HEK293 (cell line): ENCODE measurements around the gene TLE3.
A peak's percentile ranks its signal among the peaks of the same experiment; 100 is the strongest.

Experiments
- GLI2 ChIP-seq: fragments of 450-650 bp; formaldehyde crosslinking; IDR thresholded peaks from 2 replicates; pipeline ENCODE4; 2017; ENCODE audit warnings: missing biosample characterization, missing genetic modification characterization, low read depth, borderline replicate concordance
- KLF8 ChIP-seq: fragments of 450-650 bp; formaldehyde crosslinking; IDR thresholded peaks from 2 replicates; pipeline ENCODE4 v1.5.1; 2016; ENCODE audit warnings: missing biosample characterization, missing genetic modification characterization
- OSR2 ChIP-seq: fragments of 450-650 bp; formaldehyde crosslinking; IDR thresholded peaks from 2 replicates; pipeline ENCODE4 v1.5.1; 2016; ENCODE audit warnings: missing biosample characterization, missing genetic modification characterization
- PRDM10 ChIP-seq: fragments of 450-650 bp; formaldehyde crosslinking; IDR thresholded peaks from 2 replicates; pipeline ENCODE4 v1.5.1; 2016; ENCODE audit warnings: missing biosample characterization, missing genetic modification characterization
- PRDM4 ChIP-seq: fragments of 450-650 bp; formaldehyde crosslinking; IDR thresholded peaks from 2 replicates; pipeline ENCODE4 v1.5.1; 2017; ENCODE audit warnings: missing biosample characterization, missing genetic modification characterization
- SP7 ChIP-seq: fragments of 450-650 bp; formaldehyde crosslinking; IDR thresholded peaks from 2 replicates; pipeline ENCODE4 v1.5.1; 2016; ENCODE audit warnings: missing biosample characterization, missing genetic modification characterization
- YY1 ChIP-seq: fragments of 450-650 bp; formaldehyde crosslinking; IDR thresholded peaks from 2 replicates; pipeline ENCODE4 v1.5.1; 2018; ENCODE audit warnings: missing biosample characterization, missing genetic modification characterization
- ZBTB17 ChIP-seq: fragments of 450-650 bp; formaldehyde crosslinking; IDR thresholded peaks from 2 replicates; pipeline ENCODE4 v1.5.1; 2016; ENCODE audit warnings: missing biosample characterization, missing genetic modification characterization
- ZIC2 ChIP-seq: fragments of 450-650 bp; formaldehyde crosslinking; IDR thresholded peaks from 2 replicates; pipeline ENCODE4 v1.5.1; 2016; ENCODE audit warnings: missing biosample characterization, missing genetic modification characterization
- ZNF112 ChIP-seq: fragments of 450-650 bp; formaldehyde crosslinking; IDR thresholded peaks from 2 replicates; pipeline ENCODE4 v1.5.0; 2017; ENCODE audit warnings: missing biosample characterization, missing genetic modification characterization
- ZNF148 ChIP-seq: fragments of 450-650 bp; formaldehyde crosslinking; IDR thresholded peaks from 2 replicates; pipeline ENCODE4 v1.5.0; 2017; ENCODE audit warnings: missing biosample characterization, missing genetic modification characterization, borderline replicate concordance
- ZNF202 ChIP-seq: fragments of 450-650 bp; formaldehyde crosslinking; IDR thresholded peaks from 2 replicates; pipeline ENCODE4 v1.5.1; 2016; ENCODE audit warnings: missing biosample characterization, missing genetic modification characterization, borderline replicate concordance
- ZNF26 ChIP-seq: fragments of 450-650 bp; formaldehyde crosslinking; IDR thresholded peaks from 2 replicates; pipeline ENCODE4 v1.5.1; 2016; ENCODE audit warnings: missing biosample characterization, missing genetic modification characterization
- ZNF335 ChIP-seq: fragments of 450-650 bp; formaldehyde crosslinking; conservative IDR thresholded peaks from 2 replicates; pipeline ENCODE4 v1.5.1; 2016; ENCODE audit warnings: missing biosample characterization, missing genetic modification characterization
- ZNF366 ChIP-seq: fragments of 450-650 bp; formaldehyde crosslinking; conservative IDR thresholded peaks from 2 replicates; pipeline ENCODE4 v1.5.1; 2016; ENCODE audit warnings: missing biosample characterization, missing genetic modification characterization
- ZNF37A ChIP-seq: fragments of 450-650 bp; IDR thresholded peaks from 2 replicates; pipeline ENCODE4 v1.5.1; 2018; ENCODE audit warnings: missing biosample characterization, missing genetic modification characterization
- ZNF391 ChIP-seq: fragments of 450-650 bp; formaldehyde crosslinking; IDR thresholded peaks from 2 replicates; pipeline ENCODE4 v1.5.1; 2016; ENCODE audit warnings: low read depth, missing biosample characterization, missing genetic modification characterization, borderline replicate concordance
- ZNF404 ChIP-seq: fragments of 450-650 bp; formaldehyde crosslinking; IDR thresholded peaks from 2 replicates; pipeline ENCODE4 v1.5.1; 2017; ENCODE audit warnings: missing biosample characterization, missing genetic modification characterization
- ZNF473 ChIP-seq: fragments of 450-650 bp; formaldehyde crosslinking; IDR thresholded peaks from 2 replicates; pipeline ENCODE4 v1.5.1; 2017; ENCODE audit warnings: missing biosample characterization, missing genetic modification characterization
- ZNF600 ChIP-seq: fragments of 450-650 bp; formaldehyde crosslinking; IDR thresholded peaks from 2 replicates; pipeline ENCODE4 v1.5.1; 2016; ENCODE audit warnings: missing biosample characterization, missing genetic modification characterization
- ZNF660 ChIP-seq: fragments of 450-650 bp; IDR thresholded peaks from 2 replicates; pipeline ENCODE4 v1.5.1; 2018; ENCODE audit warnings: missing biosample characterization, mild to moderate bottlenecking, missing genetic modification characterization
- ZNF664 ChIP-seq: fragments of 450-650 bp; formaldehyde crosslinking; IDR thresholded peaks from 2 replicates; pipeline ENCODE4 v1.5.1; 2016; ENCODE audit warnings: missing biosample characterization, missing genetic modification characterization
- ZNF747 ChIP-seq: fragments of 450-650 bp; formaldehyde crosslinking; IDR thresholded peaks from 2 replicates; pipeline ENCODE4 v1.5.1; 2016; ENCODE audit warnings: missing biosample characterization, missing genetic modification characterization
- ZNF785 ChIP-seq: fragments of 450-650 bp; formaldehyde crosslinking; IDR thresholded peaks from 2 replicates; pipeline ENCODE4 v1.5.1; 2016; ENCODE audit warnings: missing biosample characterization, missing genetic modification characterization
- ZNF791 ChIP-seq: fragments of 450-650 bp; formaldehyde crosslinking; IDR thresholded peaks from 2 replicates; pipeline ENCODE4 v1.5.1; 2016; ENCODE audit warnings: missing biosample characterization, missing genetic modification characterization
- ZNF843 ChIP-seq: fragments of 450-650 bp; formaldehyde crosslinking; IDR thresholded peaks from 2 replicates; pipeline ENCODE4 v1.5.1; 2016; ENCODE audit warnings: missing biosample characterization, missing genetic modification characterization
- ZSCAN18 ChIP-seq: fragments of 450-650 bp; formaldehyde crosslinking; IDR thresholded peaks from 2 replicates; pipeline ENCODE4 v1.5.1; 2016; ENCODE audit warnings: missing biosample characterization, missing genetic modification characterization
- ZSCAN23 ChIP-seq: fragments of 450-650 bp; formaldehyde crosslinking; IDR thresholded peaks from 2 replicates; pipeline ENCODE4 v1.5.1; 2016; ENCODE audit warnings: missing biosample characterization, missing genetic modification characterization
- ZXDB ChIP-seq: fragments of 450-650 bp; formaldehyde crosslinking; IDR thresholded peaks from 2 replicates; pipeline ENCODE4 v1.5.1; 2016; ENCODE audit warnings: missing biosample characterization, missing genetic modification characterization

TLE3 gene

GRCh38 chr15:70062321-70062956 lies 35.3 kb downstream of the TLE3 start (continued):
- no peak for TF ChIP-seq ZSCAN18
- TF ChIP-seq ZNF112 (tag by site-specific recombination), result peak; percentile 66; the same call in 1 of the 2 replicates
- TF ChIP-seq ZNF404 (tag by site-specific recombination), result no peak
- no peak; the same call in 1 of the 2 replicates for TF ChIP-seq ZNF148 (tag by site-specific recombination)
- TF ChIP-seq ZSCAN23 (tag by site-specific recombination), result peak; percentile 69; the same call in 1 of the 2 replicates
- peak; percentile 89 for TF ChIP-seq PRDM10 (tag by site-specific recombination)
- TF ChIP-seq ZNF473, result no peak
- peak; percentile 93 for TF ChIP-seq ZNF37A (tag by site-specific recombination)
- peak; percentile 67; the same call in 1 of the 2 replicates for TF ChIP-seq GLI2 (tag by site-specific recombination)
- peak; percentile 96 for TF ChIP-seq ZNF843 (tag by site-specific recombination)
- no peak for TF ChIP-seq ZNF26 (tag by site-specific recombination)
- peak; percentile 25; the same call in 1 of the 2 replicates for TF ChIP-seq YY1 (tag by site-specific recombination)
- TF ChIP-seq ZNF366 (tag by site-specific recombination), result peak; percentile 95
- TF ChIP-seq PRDM4 (tag by site-specific recombination), result peak; percentile 88
- TF ChIP-seq ZNF791 (tag by site-specific recombination), result no peak
- TF ChIP-seq ZNF785 (tag by site-specific recombination), result no peak
- TF ChIP-seq ZNF600 (tag by site-specific recombination), result peak; percentile 97
- peak; percentile 8; the same call in 1 of the 2 replicates for TF ChIP-seq ZNF664
- TF ChIP-seq ZNF202 (tag by site-specific recombination), result no peak
- TF ChIP-seq ZNF747 (tag by site-specific recombination), result no peak
- TF ChIP-seq ZXDB (tag by site-specific recombination), result peak; percentile 95
- TF ChIP-seq ZIC2 (tag by site-specific recombination), result peak; percentile 62
- TF ChIP-seq OSR2, result peak; percentile 99
- TF ChIP-seq ZBTB17, result peak; percentile 92
- peak; percentile 100 for TF ChIP-seq ZNF660 (tag by site-specific recombination)
- TF ChIP-seq SP7 (tag by site-specific recombination), result peak; percentile 98
- TF ChIP-seq ZNF391 (tag by site-specific recombination), result peak; percentile 87; the same call in 1 of the 2 replicates
- peak; percentile 72 for TF ChIP-seq KLF8 (tag by site-specific recombination)
- no peak for TF ChIP-seq ZNF335 (tag by site-specific recombination)
